Measurements from ENCODE around the gene RANBP10.

The RANBP10 gene

GRCh38 chr16:67720236-67720635, 86.1 kb downstream of the RANBP10 start:
- TF ChIP-seq TCF4 (CRISPR knock-in tag; IDR thresholded peaks at IDR 0.05; ENCODE audit: borderline replicate concordance) (no peak), ZNF70 (CRISPR knock-in tag; IDR thresholded peaks at IDR 0.05) (no peak)
- ATAC-seq = no peak; the same call in 2 of the 3 replicates

- peak; percentile 80 for ATAC-seq
- no peak for TF ChIP-seq PATZ1 (CRISPR knock-in tag; IDR thresholded peaks at IDR 0.05; ENCODE audit: borderline replicate concordance)
Measured at GRCh38 chr16:67719778-67720144, 86.6 kb downstream of the RANBP10 start.

- peak; percentile 85 for ATAC-seq
- TF ChIP-seq SNAI2 (CRISPR knock-in tag; IDR thresholded peaks at IDR 0.05) (no peak), PATZ1 (CRISPR knock-in tag; IDR thresholded peaks at IDR 0.05; ENCODE audit: borderline replicate concordance) (peak; percentile 72; the same call in 1 of the 2 replicates)
Measured at GRCh38 chr16:67719048-67719777, 87.1 kb downstream of the RANBP10 start, which contains the start of gene GFOD2. TSS of gene GFOD2 (minus strand) at chr16:67719316. CDS start at chr16:67685715, 33,601 bp downstream.

GRCh38 chr16:67718668-67719047, 87.7 kb downstream of the RANBP10 start:
- ATAC-seq = peak; percentile 31
- TF ChIP-seq GLIS3 (CRISPR knock-in tag; IDR thresholded peaks at IDR 0.05) = no peak
- TF ChIP-seq ZFP3 (CRISPR knock-in tag; IDR thresholded peaks at IDR 0.05) = no peak
- no peak for TF ChIP-seq ESRRG (CRISPR knock-in tag; IDR thresholded peaks at IDR 0.05)
- TF ChIP-seq CSRNP3 (CRISPR knock-in tag; IDR thresholded peaks at IDR 0.05) = no peak
- TF ChIP-seq OSR1 (CRISPR knock-in tag; IDR thresholded peaks at IDR 0.05) = no peak
- TF ChIP-seq ZNF70 (CRISPR knock-in tag; IDR thresholded peaks at IDR 0.05) = no peak

- no peak for TF ChIP-seq ZNF565 (CRISPR knock-in tag; conservative IDR thresholded peaks at IDR 0.05; ENCODE audit: low read depth)
- no peak for TF ChIP-seq BACH2 (CRISPR knock-in tag; IDR thresholded peaks at IDR 0.05; ENCODE audit: borderline replicate concordance)
- TF ChIP-seq PPARA (CRISPR knock-in tag; IDR thresholded peaks at IDR 0.05; ENCODE audit: borderline replicate concordance) = no peak
- no peak for TF ChIP-seq TSHZ2 (CRISPR knock-in tag; IDR thresholded peaks at IDR 0.05)
- no peak for TF ChIP-seq RARB (CRISPR knock-in tag; IDR thresholded peaks at IDR 0.05)
- TF ChIP-seq ZNF8 (CRISPR knock-in tag; IDR thresholded peaks at IDR 0.05) = no peak
- no peak for TF ChIP-seq PATZ1 (CRISPR knock-in tag; IDR thresholded peaks at IDR 0.05; ENCODE audit: borderline replicate concordance)
- TF ChIP-seq CSRNP3 (CRISPR knock-in tag; IDR thresholded peaks at IDR 0.05) = no peak
- TF ChIP-seq TCF4 (CRISPR knock-in tag; IDR thresholded peaks at IDR 0.05; ENCODE audit: borderline replicate concordance) = no peak
- no peak for TF ChIP-seq ARNTL (CRISPR knock-in tag; IDR thresholded peaks at IDR 0.05; ENCODE audit: borderline replicate concordance, low read depth)
- no peak for TF ChIP-seq OSR1 (CRISPR knock-in tag; IDR thresholded peaks at IDR 0.05)
- TF ChIP-seq ZC3H10 (CRISPR knock-in tag; IDR thresholded peaks at IDR 0.05) = no peak
- no peak for TF ChIP-seq ZNF70 (CRISPR knock-in tag; IDR thresholded peaks at IDR 0.05)
- TF ChIP-seq SNAI2 (CRISPR knock-in tag; IDR thresholded peaks at IDR 0.05) = no peak
- TF ChIP-seq TOX (CRISPR knock-in tag; IDR thresholded peaks at IDR 0.05; ENCODE audit: borderline replicate concordance) = no peak
- no peak for ATAC-seq
Measured at GRCh38 chr16:67716097-67716496, 90.3 kb downstream of the RANBP10 start.

Measured in SK-N-SH treated with all-trans-retinoic acid at 6 μM for 48 hours (cell line).